ENCODE data around the gene HOXD3.

DNA sequence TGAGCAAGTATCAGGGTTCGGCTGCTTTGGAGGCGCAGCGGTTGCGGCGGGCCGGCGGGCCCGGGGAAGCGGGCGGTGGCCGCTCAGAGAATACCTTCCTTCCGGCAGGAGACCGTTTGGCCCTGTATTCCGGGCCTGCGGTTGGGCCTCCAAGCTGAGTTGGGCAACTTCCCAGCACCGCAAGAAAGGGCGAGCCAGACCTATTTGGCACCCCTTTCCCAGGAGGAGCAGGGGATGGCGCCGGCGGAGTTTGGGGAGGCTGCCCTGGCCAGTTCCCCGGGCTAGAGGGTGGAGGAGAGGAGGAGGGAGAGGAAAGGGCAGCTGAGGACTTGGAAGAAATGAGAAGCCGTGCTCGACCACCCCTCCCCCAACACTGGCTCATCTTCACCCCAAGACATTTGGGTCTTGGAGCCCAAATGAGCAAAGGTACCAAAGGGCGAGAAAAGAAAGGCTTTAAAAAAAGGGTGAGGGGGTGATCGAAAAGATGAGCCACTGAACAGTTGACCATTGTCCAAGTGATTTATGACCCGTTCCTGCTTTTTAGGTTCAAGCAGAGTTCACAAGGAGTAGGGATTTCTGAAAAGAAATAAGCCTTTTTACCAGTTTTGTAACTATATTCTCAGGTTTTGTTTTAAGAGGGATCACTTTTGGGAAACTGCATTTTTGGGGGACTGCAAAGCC is 8.4 kb downstream of the HOXD3 start:
- no peak for TF ChIP-seq FOXP2 (optimal IDR thresholded peaks at IDR 0.05; ENCODE audit: borderline replicate concordance, extremely low read depth, extremely low read length, insufficient read depth)
- TF ChIP-seq, protein P1, sequence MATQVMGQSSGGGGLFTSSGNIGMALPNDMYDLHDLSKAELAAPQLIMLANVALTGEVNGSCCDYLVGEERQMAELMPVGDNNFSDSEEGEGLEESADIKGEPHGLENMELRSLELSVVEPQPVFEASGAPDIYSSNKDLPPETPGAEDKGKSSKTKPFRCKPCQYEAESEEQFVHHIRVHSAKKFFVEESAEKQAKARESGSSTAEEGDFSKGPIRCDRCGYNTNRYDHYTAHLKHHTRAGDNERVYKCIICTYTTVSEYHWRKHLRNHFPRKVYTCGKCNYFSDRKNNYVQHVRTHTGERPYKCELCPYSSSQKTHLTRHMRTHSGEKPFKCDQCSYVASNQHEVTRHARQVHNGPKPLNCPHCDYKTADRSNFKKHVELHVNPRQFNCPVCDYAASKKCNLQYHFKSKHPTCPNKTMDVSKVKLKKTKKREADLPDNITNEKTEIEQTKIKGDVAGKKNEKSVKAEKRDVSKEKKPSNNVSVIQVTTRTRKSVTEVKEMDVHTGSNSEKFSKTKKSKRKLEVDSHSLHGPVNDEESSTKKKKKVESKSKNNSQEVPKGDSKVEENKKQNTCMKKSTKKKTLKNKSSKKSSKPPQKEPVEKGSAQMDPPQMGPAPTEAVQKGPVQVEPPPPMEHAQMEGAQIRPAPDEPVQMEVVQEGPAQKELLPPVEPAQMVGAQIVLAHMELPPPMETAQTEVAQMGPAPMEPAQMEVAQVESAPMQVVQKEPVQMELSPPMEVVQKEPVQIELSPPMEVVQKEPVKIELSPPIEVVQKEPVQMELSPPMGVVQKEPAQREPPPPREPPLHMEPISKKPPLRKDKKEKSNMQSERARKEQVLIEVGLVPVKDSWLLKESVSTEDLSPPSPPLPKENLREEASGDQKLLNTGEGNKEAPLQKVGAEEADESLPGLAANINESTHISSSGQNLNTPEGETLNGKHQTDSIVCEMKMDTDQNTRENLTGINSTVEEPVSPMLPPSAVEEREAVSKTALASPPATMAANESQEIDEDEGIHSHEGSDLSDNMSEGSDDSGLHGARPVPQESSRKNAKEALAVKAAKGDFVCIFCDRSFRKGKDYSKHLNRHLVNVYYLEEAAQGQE (IDR thresholded peaks at IDR 0.05; ENCODE audit: insufficient read depth in 1 of 2, low read depth in 2 of 2, low read length in 2 of 2): no peak
- no peak for TF ChIP-seq SIN3A (IDR thresholded peaks at IDR 0.05; ENCODE audit: borderline replicate concordance, insufficient read depth, low read length)
- no peak for TF ChIP-seq TAF1 (IDR thresholded peaks at IDR 0.05; ENCODE audit: borderline replicate concordance, insufficient read depth, low read length)
- TF ChIP-seq POLR2AphosphoS5 (IDR thresholded peaks at IDR 0.05; ENCODE audit: low read depth, low read length): no peak

Data from PFSK-1 (cell line).